GM18507 (cell line): ENCODE measurements around the gene RAB15.
A peak's percentile ranks its signal among the peaks of the same experiment; 100 is the strongest.
"Not testable (repeated sequence)": the region's sequence is repeated elsewhere in the genome, so short reads cannot be mapped to it uniquely, and the experiment has no call there.

ENCODE experiments used
- DNase-seq: peaks from one replicate; pipeline ENCODE4 v3.0.0; 2011; ENCODE audit warnings: low read depth; ENCODE audit not compliant: insufficient read length; ENCODE audit errors: extremely low spot score
- FAIRE-seq: peaks from 2 replicates; lab custom pipeline; 2011; peaks lifted over from hg19 to GRCh38; lab: Jason Lieb, UNC

The RAB15 gene

GRCh38 chr14:64919618-64920017 is 52.5 kb downstream of the RAB15 start:
- FAIRE-seq (no peak), DNase-seq (no peak)

- FAIRE-seq, result no peak
- no peak for DNase-seq
These were observed 52.9 kb downstream of the RAB15 start for GRCh38 chr14:64919215-64919614.

GRCh38 chr14:64918216-64918615 is 53.9 kb downstream of the RAB15 start:
- FAIRE-seq, result no peak
- no peak for DNase-seq

- no peak for FAIRE-seq
- DNase-seq, result no peak
These were observed 56.3 kb downstream of the RAB15 start for GRCh38 chr14:64915797-64916196.

- no peak for FAIRE-seq
- no peak for DNase-seq
These were observed 57.1 kb downstream of the RAB15 start for GRCh38 chr14:64915029-64915424.

- FAIRE-seq (peak; percentile 95), DNase-seq (peak; percentile 73)
These were observed 57.7 kb downstream of the RAB15 start, which contains the start of gene CHURC1 for GRCh38 chr14:64914237-64915028. Gene CHURC1, plus strand, starts transcription at chr14:64914455. Its CDS starts 41 bp downstream, at chr14:64914496.

GRCh38 chr14:64913477-64913876 is 58.7 kb downstream of the RAB15 start:
- not testable (repeated sequence) for DNase-seq, FAIRE-seq

GRCh38 chr14:64912261-64912660 is 59.9 kb downstream of the RAB15 start:
- no peak for FAIRE-seq
- DNase-seq, result no peak

- DNase-seq (no peak), FAIRE-seq (no peak)
These were observed 61.2 kb downstream of the RAB15 start for GRCh38 chr14:64910847-64911495.

GRCh38 chr14:64906022-64906421 is 66.1 kb downstream of the RAB15 start:
- FAIRE-seq (no peak), DNase-seq (no peak)

GRCh38 chr14:64899958-64900357 is 72.2 kb downstream of the RAB15 start:
- DNase-seq (no peak), FAIRE-seq (no peak)
